Measurements from ENCODE around the gene DIPK1B. TPM values are rescaled to one million over a fixed set of nuclear protein-coding genes. Genes with fewer than 3 reads are reported as not detected.

DIPK1B gene
- total and polyA plus RNA-seq, 3 donors from 2014 or later, result 23.3 to 36.2 (median 28.7) TPM

- intact Hi-C loops (cut with DNase I; ENCODE audit: low total_unique reads), result no loop called here
- peak; percentile 49 for DNase-seq
- Histone ChIP-seq H3K4me3 (no peak overlapping the region), H3K27me3 (no peaks in the 10 kb centered on the region), H3K4me1 (no peaks in the 10 kb centered on the region), H3K9me3 (no peaks in the 10 kb centered on the region), H3K36me3 (ENCODE audit: low read depth, missing control alignments) (no peaks in the 10 kb centered on the region), H3K27ac (no peak overlapping the region)
- TF ChIP-seq CTCF (IDR thresholded peaks at IDR 0.05) (peak in 2 of 3 experiments; percentile 63 to 85), POLR2A (IDR thresholded peaks at IDR 0.05) (no peak)
- 55 to 79% methylated on average over 15 to 18 of the region's 27 CpGs for WGBS, 2 donors
Observed at GRCh38 chr9:136671646-136672430, 40.5 kb upstream of the DIPK1B start.

GRCh38 chr9:136672431-136673087, 39.8 kb upstream of the DIPK1B start:
- no peak for DNase-seq
- Histone ChIP-seq H3K27me3 (no peaks in the 10 kb centered on the region), H3K27ac (no peak overlapping the region), H3K36me3 (ENCODE audit: low read depth, missing control alignments) (no peaks in the 10 kb centered on the region), H3K9me3 (no peaks in the 10 kb centered on the region), H3K4me1 (no peaks in the 10 kb centered on the region), H3K4me3 (no peak overlapping the region)
- intact Hi-C loops (cut with DNase I; ENCODE audit: low total_unique reads), result no loop called here
- WGBS, 2 donors, result 63 to 88% methylated on average over 4 to 14 of the region's 14 CpGs
- no peak for TF ChIP-seq CTCF (IDR thresholded peaks at IDR 0.05)
- no peak for TF ChIP-seq POLR2A (IDR thresholded peaks at IDR 0.05)

- DNase-seq, result no peak
- TF ChIP-seq POLR2A (IDR thresholded peaks at IDR 0.05) (no peak), CTCF (IDR thresholded peaks at IDR 0.05) (no peak)
- no peaks in the 10 kb centered on the region for H3K36me3 ChIP-seq (ENCODE audit: low read depth, missing control alignments)
- H3K4me3 ChIP-seq, result no peak overlapping the region
- H3K4me1 ChIP-seq, result no peaks in the 10 kb centered on the region
- intact Hi-C loops (cut with DNase I; ENCODE audit: low total_unique reads), result no loop called here
- no peaks in the 10 kb centered on the region for H3K9me3 ChIP-seq
- no peaks in the 10 kb centered on the region for H3K27me3 ChIP-seq
- no peak overlapping the region for H3K27ac ChIP-seq
- WGBS, 2 donors, result 83% methylated on average over 35 of the region's 35 CpGs; no CpG with 5 or more reads in 1 of the 2 donors
Observed at GRCh38 chr9:136673088-136673974, 39.0 kb upstream of the DIPK1B start.

- Histone ChIP-seq H3K4me3 (no peak overlapping the region), H3K27ac (no peak overlapping the region), H3K36me3 (ENCODE audit: low read depth, missing control alignments) (no peaks in the 10 kb centered on the region), H3K9me3 (no peaks in the 10 kb centered on the region), H3K27me3 (no peaks in the 10 kb centered on the region), H3K4me1 (no peaks in the 10 kb centered on the region)
- DNase-seq, result no peak
- intact Hi-C loops (cut with DNase I; ENCODE audit: low total_unique reads), result no loop called here
- TF ChIP-seq CTCF (IDR thresholded peaks at IDR 0.05), result no peak
- TF ChIP-seq POLR2A (IDR thresholded peaks at IDR 0.05), result no peak
- WGBS, 2 donors, result 87 to 88% methylated on average over 17 to 26 of the region's 26 CpGs
Observed at GRCh38 chr9:136673975-136674785, 38.2 kb upstream of the DIPK1B start.
